Neural cell (in vitro differentiated cells): Measurements from ENCODE around the gene SPSB3. TPM values are rescaled to one million over a fixed set of nuclear protein-coding genes. Genes with fewer than 3 reads are reported as not detected.
"Not testable (repeated sequence)": the region's sequence is repeated elsewhere in the genome, so short reads cannot be mapped to it uniquely, and the experiment has no call there.

Experiments used
- H2AFZ ChIP-seq: fragments of 200-600, 300-800 bp; sonication (generic), shearing (Covaris generic); 2 replicates; pipeline ENCODE4 v1.6.0; 2014; ENCODE audit warnings: low read depth, mild to moderate bottlenecking, antibody characterized with exemption, low read length, moderate library complexity
- H3F3A ChIP-seq: fragments of 200-600 bp; shearing (Covaris generic); 2 replicates; pipeline ENCODE4 v1.6.1; 2016; ENCODE audit warnings: mild to moderate bottlenecking, moderate library complexity, mixed read lengths, antibody characterized with exemption, low read length; ENCODE audit not compliant: insufficient read depth, poor library complexity, severe bottlenecking
- H3K27ac ChIP-seq: fragments of 200-600, 300-800 bp; sonication (generic), shearing (Covaris generic); 2 replicates; pipeline ENCODE4 v1.5.1; 2014; ENCODE audit warnings: mild to moderate bottlenecking, low read length, moderate library complexity
- H3K27me3 ChIP-seq: fragments of 300-800, 200-600 bp; sonication (generic), shearing (Covaris generic); 2 replicates; pipeline ENCODE4 v1.6.0; 2014; ENCODE audit warnings: mild to moderate bottlenecking, low read depth, low read length, moderate library complexity; ENCODE audit not compliant: insufficient read depth
- H3K36me3 ChIP-seq: fragments of 300-800, 200-600 bp; sonication (generic), shearing (Covaris generic); 2 replicates; pipeline ENCODE4 v1.5.1; 2014; ENCODE audit warnings: mild to moderate bottlenecking, antibody characterized with exemption, low read length, moderate library complexity; ENCODE audit not compliant: insufficient read depth
- H3K4me2 ChIP-seq: fragments of 300-800, 200-600 bp; sonication (generic), shearing (Covaris generic); 2 replicates; pipeline ENCODE4 v1.6.0; 2014; ENCODE audit warnings: mild to moderate bottlenecking, low read length
- H3K4me3 ChIP-seq: fragments of 300-800, 200-600 bp; sonication (generic), shearing (Covaris generic); 2 replicates; pipeline ENCODE4 v1.5.1; 2014; ENCODE audit warnings: mild to moderate bottlenecking, low read length, moderate library complexity
- H3K79me2 ChIP-seq: fragments of 200-600 bp; shearing (Covaris generic); replicated peaks from 2 replicates; pipeline ENCODE4 v1.6.0; 2014; ENCODE audit warnings: mild to moderate bottlenecking, low read length, moderate library complexity; ENCODE audit not compliant: insufficient read depth
- H3K9ac ChIP-seq: fragments of 300-800, 200-600 bp; sonication (generic), shearing (Covaris generic); 2 replicates; pipeline ENCODE4 v1.6.1; 2016; ENCODE audit warnings: mild to moderate bottlenecking, low read length, mixed read lengths
- H3K9me2 ChIP-seq: fragments of 200-600 bp; shearing (Covaris generic); 2 replicates; pipeline ENCODE4 v1.6.1; 2016; ENCODE audit warnings: mild to moderate bottlenecking, low read length, mixed read lengths; ENCODE audit not compliant: insufficient read depth
- H3K9me3 ChIP-seq: fragments of 200-600, 300-800 bp; sonication (generic), shearing (Covaris generic); 2 replicates; pipeline ENCODE4 v1.6.1; 2016; ENCODE audit warnings: mild to moderate bottlenecking, mixed run types, low read length, moderate library complexity, mixed read lengths
- H4K20me1 ChIP-seq: fragments of 200-600 bp; shearing (Covaris generic); 2 replicates; pipeline ENCODE4 v1.6.1; 2016; ENCODE audit warnings: mild to moderate bottlenecking, mixed run types; ENCODE audit not compliant: insufficient read depth
- EP300 ChIP-seq: fragments of 450-650 bp; conservative IDR thresholded peaks from 2 replicates; pipeline ENCODE4 v1.6.1; 2014; ENCODE audit warnings: antibody characterized with exemption, mild to moderate bottlenecking, moderate library complexity; ENCODE audit not compliant: poor library complexity, severe bottlenecking
- EZH2 ChIP-seq: fragments of 200-600, 300-800 bp; shearing (Covaris generic), sonication (generic); IDR thresholded peaks from 2 replicates; pipeline ENCODE4 v1.6.1; 2014; ENCODE audit warnings: antibody characterized with exemption, low read length, borderline replicate concordance, mild to moderate bottlenecking; ENCODE audit not compliant: insufficient read depth, poor library complexity, severe bottlenecking
- MXI1 ChIP-seq: fragments of 450-650 bp; conservative IDR thresholded peaks from 2 replicates; pipeline ENCODE4 v1.6.1; 2014; ENCODE audit warnings: antibody characterized with exemption, mild to moderate bottlenecking; ENCODE audit not compliant: poor library complexity, severe bottlenecking
- POLR2AphosphoS5 ChIP-seq: IDR thresholded peaks from 2 replicates; pipeline ENCODE4 v1.6.1; 2012
- RAD21 ChIP-seq: fragments of 450-650 bp; conservative IDR thresholded peaks from 2 replicates; pipeline ENCODE4 v1.6.1; 2014; ENCODE audit warnings: antibody characterized with exemption, mild to moderate bottlenecking, moderate library complexity
- SMC3 ChIP-seq: fragments of 450-650 bp; conservative IDR thresholded peaks from 2 replicates; pipeline ENCODE4 v1.6.1; 2014; ENCODE audit warnings: antibody characterized with exemption, mild to moderate bottlenecking, moderate library complexity; ENCODE audit not compliant: poor library complexity
- TAF1 ChIP-seq: IDR thresholded peaks from 2 replicates; pipeline ENCODE4 v1.6.1; 2012; ENCODE audit warnings: low read depth
- polyA plus RNA-seq: library from polyadenylated mRNA; depleted of rRNA; stranded (reverse); fragments of >200 nt; gene quantifications from 2 replicates; pipeline ENCODE4 v1.2.3, GENCODE V29; 2014
- TF ChIP-seq, protein P1 (sequence below): fragments of 450-650 bp; IDR thresholded peaks from 2 replicates; pipeline ENCODE4 v1.5.1; 2014; ENCODE audit warnings: antibody characterized with exemption, mild to moderate bottlenecking, moderate library complexity; ENCODE audit not compliant: poor library complexity, severe bottlenecking
- TF ChIP-seq, protein P2 (sequence below): IDR thresholded peaks from 2 replicates; pipeline ENCODE4 v1.6.1; 2012; ENCODE audit warnings: borderline replicate concordance

Gene SPSB3
- polyA plus RNA-seq, 1 donor from 2014 or later = 315 TPM

DNA sequence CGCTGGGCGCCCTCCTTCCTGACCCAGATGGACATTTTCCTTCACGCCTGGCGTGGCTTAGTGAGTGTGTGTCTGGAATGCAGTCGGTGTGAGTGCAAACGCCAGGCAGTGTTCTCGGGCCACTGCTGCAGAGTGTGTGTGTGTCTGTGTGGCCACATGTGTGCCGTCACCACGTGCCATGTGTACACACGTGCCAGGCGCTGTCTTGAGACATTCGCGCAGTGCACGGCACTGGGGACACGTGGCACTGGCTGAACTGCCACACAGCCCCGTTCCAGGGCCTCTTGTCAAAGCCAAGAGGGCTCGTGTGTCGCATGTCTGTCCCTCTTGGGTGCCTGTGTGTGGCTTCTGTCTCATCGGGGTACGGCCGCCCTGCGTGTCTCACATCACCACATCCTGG, 47.6 kb downstream of the SPSB3 start:
- Histone ChIP-seq H4K20me1 (no peaks in the 10 kb centered on the region), H3K9ac (no peak overlapping the region), H3K79me2 (no peaks in the 10 kb centered on the region), H3F3A (no peaks in the 10 kb centered on the region), H3K27me3 (no peaks in the 10 kb centered on the region), H3K36me3 (peaks cover 12% of the 10 kb centered on the region), H3K4me2 (no peak overlapping the region), H2AFZ (no peak overlapping the region), H3K9me2 (no peaks in the 10 kb centered on the region), H3K4me3 (no peak overlapping the region), H3K27ac (no peak overlapping the region), H3K9me3 (no peaks in the 10 kb centered on the region)
- TF ChIP-seq MXI1 (no peak), POLR2AphosphoS5 (no peak), RAD21 (no peak), EP300 (no peak), SMC3 (no peak), TAF1 (no peak), EZH2 (no peak)
- TF ChIP-seq, protein P1, sequence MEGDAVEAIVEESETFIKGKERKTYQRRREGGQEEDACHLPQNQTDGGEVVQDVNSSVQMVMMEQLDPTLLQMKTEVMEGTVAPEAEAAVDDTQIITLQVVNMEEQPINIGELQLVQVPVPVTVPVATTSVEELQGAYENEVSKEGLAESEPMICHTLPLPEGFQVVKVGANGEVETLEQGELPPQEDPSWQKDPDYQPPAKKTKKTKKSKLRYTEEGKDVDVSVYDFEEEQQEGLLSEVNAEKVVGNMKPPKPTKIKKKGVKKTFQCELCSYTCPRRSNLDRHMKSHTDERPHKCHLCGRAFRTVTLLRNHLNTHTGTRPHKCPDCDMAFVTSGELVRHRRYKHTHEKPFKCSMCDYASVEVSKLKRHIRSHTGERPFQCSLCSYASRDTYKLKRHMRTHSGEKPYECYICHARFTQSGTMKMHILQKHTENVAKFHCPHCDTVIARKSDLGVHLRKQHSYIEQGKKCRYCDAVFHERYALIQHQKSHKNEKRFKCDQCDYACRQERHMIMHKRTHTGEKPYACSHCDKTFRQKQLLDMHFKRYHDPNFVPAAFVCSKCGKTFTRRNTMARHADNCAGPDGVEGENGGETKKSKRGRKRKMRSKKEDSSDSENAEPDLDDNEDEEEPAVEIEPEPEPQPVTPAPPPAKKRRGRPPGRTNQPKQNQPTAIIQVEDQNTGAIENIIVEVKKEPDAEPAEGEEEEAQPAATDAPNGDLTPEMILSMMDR = no peak
- TF ChIP-seq, protein P2, sequence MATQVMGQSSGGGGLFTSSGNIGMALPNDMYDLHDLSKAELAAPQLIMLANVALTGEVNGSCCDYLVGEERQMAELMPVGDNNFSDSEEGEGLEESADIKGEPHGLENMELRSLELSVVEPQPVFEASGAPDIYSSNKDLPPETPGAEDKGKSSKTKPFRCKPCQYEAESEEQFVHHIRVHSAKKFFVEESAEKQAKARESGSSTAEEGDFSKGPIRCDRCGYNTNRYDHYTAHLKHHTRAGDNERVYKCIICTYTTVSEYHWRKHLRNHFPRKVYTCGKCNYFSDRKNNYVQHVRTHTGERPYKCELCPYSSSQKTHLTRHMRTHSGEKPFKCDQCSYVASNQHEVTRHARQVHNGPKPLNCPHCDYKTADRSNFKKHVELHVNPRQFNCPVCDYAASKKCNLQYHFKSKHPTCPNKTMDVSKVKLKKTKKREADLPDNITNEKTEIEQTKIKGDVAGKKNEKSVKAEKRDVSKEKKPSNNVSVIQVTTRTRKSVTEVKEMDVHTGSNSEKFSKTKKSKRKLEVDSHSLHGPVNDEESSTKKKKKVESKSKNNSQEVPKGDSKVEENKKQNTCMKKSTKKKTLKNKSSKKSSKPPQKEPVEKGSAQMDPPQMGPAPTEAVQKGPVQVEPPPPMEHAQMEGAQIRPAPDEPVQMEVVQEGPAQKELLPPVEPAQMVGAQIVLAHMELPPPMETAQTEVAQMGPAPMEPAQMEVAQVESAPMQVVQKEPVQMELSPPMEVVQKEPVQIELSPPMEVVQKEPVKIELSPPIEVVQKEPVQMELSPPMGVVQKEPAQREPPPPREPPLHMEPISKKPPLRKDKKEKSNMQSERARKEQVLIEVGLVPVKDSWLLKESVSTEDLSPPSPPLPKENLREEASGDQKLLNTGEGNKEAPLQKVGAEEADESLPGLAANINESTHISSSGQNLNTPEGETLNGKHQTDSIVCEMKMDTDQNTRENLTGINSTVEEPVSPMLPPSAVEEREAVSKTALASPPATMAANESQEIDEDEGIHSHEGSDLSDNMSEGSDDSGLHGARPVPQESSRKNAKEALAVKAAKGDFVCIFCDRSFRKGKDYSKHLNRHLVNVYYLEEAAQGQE = no peak

DNA sequence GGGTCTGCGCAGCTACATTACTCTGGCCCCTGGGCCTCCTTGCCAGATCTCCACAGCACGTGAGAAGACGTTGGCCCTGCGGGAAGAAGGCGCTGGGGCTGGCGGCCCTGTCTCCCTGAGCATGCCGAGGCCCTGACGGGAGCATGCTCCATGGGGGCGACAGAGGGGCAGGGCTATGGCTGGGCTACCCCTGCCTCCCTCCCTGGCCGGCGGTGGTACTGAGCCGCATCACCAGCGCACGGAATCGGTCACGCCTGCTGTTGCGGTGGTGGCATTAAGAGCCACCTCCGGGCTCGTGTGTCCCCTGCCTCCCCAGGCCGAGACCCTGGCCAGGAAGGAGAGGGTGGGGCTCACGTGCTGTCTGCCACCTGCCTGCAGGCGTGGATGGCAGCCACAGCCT, 48.2 kb downstream of the SPSB3 start:
- Histone ChIP-seq H4K20me1 (no peaks in the 10 kb centered on the region), H3K27ac (no peak overlapping the region), H3K9me2 (no peaks in the 10 kb centered on the region), H3K4me3 (no peak overlapping the region), H3K36me3 (peaks cover 12% of the 10 kb centered on the region), H3K9ac (no peak overlapping the region), H3K9me3 (no peaks in the 10 kb centered on the region), H2AFZ (no peak overlapping the region), H3K4me2 (no peak overlapping the region), H3K79me2 (no peaks in the 10 kb centered on the region), H3F3A (no peaks in the 10 kb centered on the region), H3K27me3 (no peaks in the 10 kb centered on the region)
- TF ChIP-seq SMC3 (no peak), POLR2AphosphoS5 (no peak), MXI1 (no peak), EP300 (no peak)
- TF ChIP-seq, protein P1 = no peak

DNA sequence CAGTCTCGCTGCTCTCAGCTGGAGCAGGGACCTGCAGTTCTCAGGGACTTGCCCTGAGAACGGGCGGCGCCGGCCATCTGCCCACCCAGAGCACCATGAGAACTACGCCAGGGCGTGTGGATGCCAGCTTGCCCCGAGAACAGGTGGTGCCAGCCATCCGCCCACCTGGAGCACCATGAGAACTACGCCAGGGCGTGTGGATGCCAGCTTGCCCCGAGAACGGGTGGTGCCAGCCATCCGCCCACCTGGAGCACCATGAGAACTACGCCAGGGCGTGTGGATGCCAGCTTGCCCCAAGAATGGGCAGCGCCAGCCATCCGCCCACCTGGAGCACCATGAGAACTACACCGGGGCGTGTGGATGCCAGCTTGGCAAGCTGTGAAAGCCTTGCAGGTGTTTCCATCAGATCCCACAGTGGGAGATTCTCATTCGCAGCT, 49.8 kb downstream of the SPSB3 start:
- H3F3A ChIP-seq, H3K9me2 ChIP-seq, H2AFZ ChIP-seq, H3K79me2 ChIP-seq, H3K27ac ChIP-seq, H4K20me1 ChIP-seq, H3K4me2 ChIP-seq, H3K27me3 ChIP-seq, H3K9ac ChIP-seq, H3K9me3 ChIP-seq, H3K4me3 ChIP-seq: not testable (repeated sequence)
- peaks cover 12% of the 10 kb centered on the region for H3K36me3 ChIP-seq
